ENCODE measurements around the gene KLHDC4.

The KLHDC4 gene

DNA sequence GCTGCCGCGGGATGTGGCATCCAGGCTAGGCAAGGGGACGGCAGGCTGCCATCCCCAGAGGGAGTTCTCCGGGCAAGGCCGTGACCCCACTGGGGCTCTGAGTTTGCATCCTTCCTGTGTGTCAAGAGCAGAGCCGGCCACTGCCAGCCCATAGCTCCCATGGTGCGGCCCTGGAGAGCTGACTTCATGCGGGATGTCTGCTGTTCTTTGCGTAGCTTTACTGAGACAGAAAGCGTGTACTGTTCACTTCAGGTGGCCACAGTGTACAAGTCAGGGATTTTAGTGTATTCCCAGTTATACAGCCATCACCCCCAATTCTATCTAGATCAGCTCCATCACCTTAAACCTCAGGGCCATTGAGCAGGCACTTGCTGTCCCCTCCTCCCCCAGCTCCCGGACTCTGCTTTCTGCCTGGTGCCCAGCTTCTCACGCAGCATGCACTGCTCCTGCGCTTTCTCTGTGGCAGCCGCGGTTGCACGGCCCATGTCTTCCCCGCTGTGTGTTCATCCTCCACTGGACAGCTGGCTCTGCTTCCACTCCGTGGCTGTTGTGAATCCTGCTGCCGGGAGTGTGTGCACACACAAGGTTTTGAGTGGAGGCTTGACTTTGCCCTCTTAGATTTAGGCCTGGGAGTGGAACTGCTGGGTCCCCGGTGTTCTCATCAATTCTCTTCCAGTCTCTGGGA is 71.2 kb downstream of the KLHDC4 start:
- H3K4me1 ChIP-seq (ENCODE audit: insufficient read depth, poor library complexity, severe bottlenecking): no peaks in the 10 kb centered on the region
- H3K4me3 ChIP-seq (ENCODE audit: severe bottlenecking): no peak overlapping the region
- H3K27ac ChIP-seq (ENCODE audit: poor library complexity, severe bottlenecking): no peak overlapping the region
- DNase-seq (ENCODE audit: low spot score) (no peak), ATAC-seq (ENCODE audit: low read depth) (no peak)
- TF ChIP-seq, protein P1, sequence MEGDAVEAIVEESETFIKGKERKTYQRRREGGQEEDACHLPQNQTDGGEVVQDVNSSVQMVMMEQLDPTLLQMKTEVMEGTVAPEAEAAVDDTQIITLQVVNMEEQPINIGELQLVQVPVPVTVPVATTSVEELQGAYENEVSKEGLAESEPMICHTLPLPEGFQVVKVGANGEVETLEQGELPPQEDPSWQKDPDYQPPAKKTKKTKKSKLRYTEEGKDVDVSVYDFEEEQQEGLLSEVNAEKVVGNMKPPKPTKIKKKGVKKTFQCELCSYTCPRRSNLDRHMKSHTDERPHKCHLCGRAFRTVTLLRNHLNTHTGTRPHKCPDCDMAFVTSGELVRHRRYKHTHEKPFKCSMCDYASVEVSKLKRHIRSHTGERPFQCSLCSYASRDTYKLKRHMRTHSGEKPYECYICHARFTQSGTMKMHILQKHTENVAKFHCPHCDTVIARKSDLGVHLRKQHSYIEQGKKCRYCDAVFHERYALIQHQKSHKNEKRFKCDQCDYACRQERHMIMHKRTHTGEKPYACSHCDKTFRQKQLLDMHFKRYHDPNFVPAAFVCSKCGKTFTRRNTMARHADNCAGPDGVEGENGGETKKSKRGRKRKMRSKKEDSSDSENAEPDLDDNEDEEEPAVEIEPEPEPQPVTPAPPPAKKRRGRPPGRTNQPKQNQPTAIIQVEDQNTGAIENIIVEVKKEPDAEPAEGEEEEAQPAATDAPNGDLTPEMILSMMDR (IDR thresholded peaks at IDR 0.05; ENCODE audit: poor library complexity, severe bottlenecking): no peak
- H3K27me3 ChIP-seq (ENCODE audit: insufficient read depth, poor library complexity, severe bottlenecking): no peaks in the 10 kb centered on the region
- no peaks in the 10 kb centered on the region for H3K36me3 ChIP-seq (ENCODE audit: low read depth)
- H3K9me3 ChIP-seq (ENCODE audit: severe bottlenecking): no peaks in the 10 kb centered on the region

DNA sequence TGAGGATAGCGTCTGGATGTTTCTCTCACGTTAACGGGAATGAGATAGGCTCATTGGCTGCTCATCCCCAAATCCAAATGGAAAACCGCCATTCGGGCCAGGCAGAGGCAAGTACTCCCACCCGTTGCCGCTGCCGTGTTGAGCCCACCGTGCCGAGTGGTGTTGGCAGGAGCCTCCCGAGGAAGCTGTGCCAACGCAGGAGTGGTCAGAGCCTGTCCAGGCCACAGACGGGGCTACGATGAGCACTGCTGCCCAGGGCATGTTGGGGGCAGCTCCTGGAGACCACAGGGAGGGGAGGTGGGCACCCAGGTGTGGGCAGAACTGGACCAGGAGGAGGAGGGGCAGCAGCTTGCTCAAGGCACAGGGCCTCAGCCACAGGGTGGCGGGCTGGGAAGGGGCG is 72.0 kb downstream of the KLHDC4 start:
- TF ChIP-seq, protein P1 (IDR thresholded peaks at IDR 0.05; ENCODE audit: poor library complexity, severe bottlenecking): no peak
- ATAC-seq (ENCODE audit: low read depth): no peak

DNA sequence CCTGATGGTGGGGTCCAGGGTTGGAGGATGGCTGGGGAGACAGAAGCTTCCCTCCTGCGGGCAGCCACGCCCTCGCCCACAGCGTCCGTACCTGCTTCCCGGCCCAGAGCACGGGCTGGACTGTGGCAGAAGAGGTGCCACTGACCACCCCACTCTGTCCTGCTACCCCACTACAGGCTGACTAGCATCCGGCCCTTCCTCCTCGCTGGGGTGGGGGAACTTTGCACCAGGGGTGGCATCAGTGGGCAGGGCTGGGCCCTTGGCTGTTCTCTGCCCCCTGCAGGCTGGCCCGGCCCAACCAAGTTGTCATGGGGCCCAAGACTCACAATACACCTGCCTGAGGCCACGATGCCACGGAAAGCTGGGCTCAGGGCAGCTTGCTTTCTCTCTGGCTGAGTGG is 73.0 kb downstream of the KLHDC4 start:
- ATAC-seq (ENCODE audit: low read depth): no peak
- H3K4me1 ChIP-seq (ENCODE audit: insufficient read depth, poor library complexity, severe bottlenecking): no peaks in the 10 kb centered on the region
- H3K27ac ChIP-seq (ENCODE audit: poor library complexity, severe bottlenecking): no peak overlapping the region
- H3K36me3 ChIP-seq (ENCODE audit: low read depth): no peaks in the 10 kb centered on the region
- no peak overlapping the region for H3K4me3 ChIP-seq (ENCODE audit: severe bottlenecking)
- DNase-seq (ENCODE audit: low spot score): no peak
- TF ChIP-seq, protein P1 (IDR thresholded peaks at IDR 0.05; ENCODE audit: poor library complexity, severe bottlenecking): no peak
- no peaks in the 10 kb centered on the region for H3K9me3 ChIP-seq (ENCODE audit: severe bottlenecking)
- no peaks in the 10 kb centered on the region for H3K27me3 ChIP-seq (ENCODE audit: insufficient read depth, poor library complexity, severe bottlenecking)

More for the DNA sequence above, 72.0 kb downstream of the KLHDC4 start:
- Histone ChIP-seq H3K4me3 (ENCODE audit: severe bottlenecking) (no peak overlapping the region), H3K9me3 (ENCODE audit: severe bottlenecking) (no peaks in the 10 kb centered on the region), H3K36me3 (ENCODE audit: low read depth) (no peaks in the 10 kb centered on the region), H3K27ac (ENCODE audit: poor library complexity, severe bottlenecking) (no peak overlapping the region), H3K27me3 (ENCODE audit: insufficient read depth, poor library complexity, severe bottlenecking) (no peaks in the 10 kb centered on the region), H3K4me1 (ENCODE audit: insufficient read depth, poor library complexity, severe bottlenecking) (no peaks in the 10 kb centered on the region)
- no peak for DNase-seq (ENCODE audit: low spot score)

DNA sequence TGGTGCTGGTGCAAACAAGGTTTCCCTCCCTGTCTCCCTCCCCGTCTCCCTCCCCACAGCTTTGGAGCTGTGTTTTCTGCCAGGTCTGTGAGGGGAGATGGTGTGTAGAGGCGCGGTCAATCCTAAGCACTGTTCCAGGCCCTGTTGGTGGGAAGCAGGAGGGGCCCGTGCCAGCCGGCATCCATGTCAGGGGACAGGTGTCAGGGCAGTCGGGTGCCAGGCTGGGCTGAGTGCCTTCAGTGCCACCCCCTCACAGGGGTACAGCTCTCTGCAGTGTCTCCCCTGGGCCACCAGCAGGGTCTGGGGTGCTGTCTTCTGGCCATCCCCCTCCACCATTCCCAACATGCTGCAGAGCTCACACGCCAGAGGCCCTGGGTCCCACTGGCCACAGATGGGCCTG is 73.6 kb downstream of the KLHDC4 start:
- Histone ChIP-seq H3K27me3 (ENCODE audit: insufficient read depth, poor library complexity, severe bottlenecking) (no peaks in the 10 kb centered on the region), H3K36me3 (ENCODE audit: low read depth) (no peaks in the 10 kb centered on the region), H3K4me3 (ENCODE audit: severe bottlenecking) (no peak overlapping the region), H3K27ac (ENCODE audit: poor library complexity, severe bottlenecking) (no peak overlapping the region), H3K9me3 (ENCODE audit: severe bottlenecking) (no peaks in the 10 kb centered on the region), H3K4me1 (ENCODE audit: insufficient read depth, poor library complexity, severe bottlenecking) (no peaks in the 10 kb centered on the region)
- DNase-seq (ENCODE audit: low spot score) (no peak), ATAC-seq (ENCODE audit: low read depth) (0 out of 3 replicates have a peak, but pooled peaks have one; percentile 4)
- TF ChIP-seq, protein P1 (IDR thresholded peaks at IDR 0.05; ENCODE audit: poor library complexity, severe bottlenecking): no peak

DNA sequence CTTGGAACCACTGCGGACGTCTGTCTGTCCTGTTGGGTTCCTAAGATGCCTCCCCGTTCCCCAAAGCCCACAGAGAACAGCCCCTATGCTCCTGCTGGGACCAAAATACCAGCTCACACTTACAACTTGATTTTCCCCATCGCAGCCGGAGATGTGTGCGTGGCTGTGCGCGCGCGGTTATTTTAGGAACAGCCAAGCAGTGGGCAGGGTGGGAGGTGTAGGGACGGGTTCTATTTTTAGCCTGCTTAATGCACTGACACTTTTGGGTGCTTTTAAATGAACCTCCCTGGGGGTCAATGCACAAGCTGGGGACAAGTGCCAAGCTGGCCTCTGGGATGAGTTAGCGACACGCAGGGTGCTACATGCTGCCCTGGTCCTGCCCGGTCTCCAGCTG is 74.1 kb downstream of the KLHDC4 start:
- Histone ChIP-seq H3K27ac (ENCODE audit: poor library complexity, severe bottlenecking) (no peak overlapping the region), H3K4me3 (ENCODE audit: severe bottlenecking) (no peak overlapping the region), H3K27me3 (ENCODE audit: insufficient read depth, poor library complexity, severe bottlenecking) (no peaks in the 10 kb centered on the region), H3K9me3 (ENCODE audit: severe bottlenecking) (no peaks in the 10 kb centered on the region), H3K36me3 (ENCODE audit: low read depth) (no peaks in the 10 kb centered on the region), H3K4me1 (ENCODE audit: insufficient read depth, poor library complexity, severe bottlenecking) (no peaks in the 10 kb centered on the region)
- no peak for DNase-seq (ENCODE audit: low spot score)
- ATAC-seq (ENCODE audit: low read depth): no peak; the same call in 2 of the 3 replicates
- TF ChIP-seq, protein P1 (IDR thresholded peaks at IDR 0.05; ENCODE audit: poor library complexity, severe bottlenecking): no peak

All from RWPE2 (cell line).